ENCODE measurements around the gene BANP. TPM values are rescaled to one million over a fixed set of nuclear protein-coding genes. Genes with fewer than 3 reads are reported as not detected.
"Not testable (repeated sequence)": the region's sequence is repeated elsewhere in the genome, so short reads cannot be mapped to it uniquely, and the experiment has no call there.

Gene BANP
- polyA plus RNA-seq, 1 of the 3 experiments (the other 2 are of a cell fraction): 16.8 TPM

- H3F3A ChIP-seq (replicated peaks; ENCODE audit: insufficient read depth): peaks cover 5% of the 10 kb centered on the region
- H3K9me3 ChIP-seq: no peaks in the 10 kb centered on the region
- TF ChIP-seq NRF1 (IDR thresholded peaks at IDR 0.05; ENCODE audit: low read depth, low read length) (no peak), POLR2AphosphoS5 (IDR thresholded peaks at IDR 0.05; ENCODE audit: low read depth, low read length) (no peak), GATA2 (CRISPR knock-in tag; IDR thresholded peaks at IDR 0.05) (no peak), PBX3 (IDR thresholded peaks at IDR 0.05) (no peak), MAX (IDR thresholded peaks at IDR 0.05; ENCODE audit: low read depth) (no peak), YY1 (IDR thresholded peaks at IDR 0.05; ENCODE audit: low read depth) (no peak), FOSL2 (IDR thresholded peaks at IDR 0.05; ENCODE audit: borderline replicate concordance, low read depth) (no peak), CHD2 (IDR thresholded peaks at IDR 0.05; ENCODE audit: low read length, partially characterized antibody) (no peak), ZBTB33 (IDR thresholded peaks at IDR 0.05; ENCODE audit: borderline replicate concordance, low read depth) (no peak), CTCF (IDR thresholded peaks at IDR 0.05) (no peak), NFIC (IDR thresholded peaks at IDR 0.05; ENCODE audit: borderline replicate concordance) (no peak)
- no peak overlapping the region for H3K4me2 ChIP-seq
- no peaks in the 10 kb centered on the region for H3K9me2 ChIP-seq
- ChIA-PET CTCF (no interaction called here), POLR2A (no interaction called here)
- no peak overlapping the region for H3K9ac ChIP-seq
- no peak overlapping the region for H3K27ac ChIP-seq (ENCODE audit: low read depth in 2 of 2, low read length in 1 of 2)
- peaks cover 13 to 18% of the 10 kb centered on the region in 2 experiments; a peak in 2 of 4 replicates for H3K4me1 ChIP-seq (ENCODE audit: control insufficient read depth in 1 of 2, insufficient read depth in 2 of 2, low read depth in 1 of 2, low read length in 1 of 2)
- no peak overlapping the region for H2AFZ ChIP-seq (ENCODE audit: low read depth)
- H3K27me3 ChIP-seq (ENCODE audit: insufficient read depth): no peaks in the 10 kb centered on the region
- no peaks in the 10 kb centered on the region for H4K20me1 ChIP-seq (ENCODE audit: insufficient read depth)
- DNase-seq: no peak
- 95% methylated on average over 29 of the region's 51 CpGs for WGBS (ENCODE audit: low lambda C conversion rate)
- H3K4me3 ChIP-seq (ENCODE audit: low read depth in 2 of 2, low read length in 1 of 2): no peak overlapping the region
- peaks cover 0 to 3% of the 10 kb centered on the region in 2 experiments for H3K36me3 ChIP-seq (replicated peaks in 1 of 2; ENCODE audit: control insufficient read depth in 1 of 2, insufficient read depth in 2 of 2, low read length in 1 of 2)
- no peaks in the 10 kb centered on the region for H3K79me2 ChIP-seq (ENCODE audit: insufficient read depth)
Measured at GRCh38 chr16:88026964-88027938, 76.0 kb downstream of the BANP start.

- H3K4me2 ChIP-seq; H3K27ac ChIP-seq (ENCODE audit: low read depth in 2 of 2, low read length in 1 of 2); DNase-seq; H3K36me3 ChIP-seq (replicated peaks in 1 of 2; ENCODE audit: control insufficient read depth in 1 of 2, insufficient read depth in 2 of 2, low read length in 1 of 2); H3K27me3 ChIP-seq (ENCODE audit: insufficient read depth); H2AFZ ChIP-seq (ENCODE audit: low read depth); POLR2A ChIA-PET; CTCF ChIA-PET; H3K9me3 ChIP-seq; H3K4me3 ChIP-seq (ENCODE audit: low read depth in 2 of 2, low read length in 1 of 2); H4K20me1 ChIP-seq (ENCODE audit: insufficient read depth); H3K9ac ChIP-seq; H3F3A ChIP-seq (replicated peaks; ENCODE audit: insufficient read depth); H3K9me2 ChIP-seq; H3K79me2 ChIP-seq (ENCODE audit: insufficient read depth): not testable (repeated sequence)
- H3K4me1 ChIP-seq (ENCODE audit: control insufficient read depth in 1 of 2, insufficient read depth in 2 of 2, low read depth in 1 of 2, low read length in 1 of 2): peaks cover 13 to 14% of the 10 kb centered on the region in 2 experiments; a peak in 2 of 4 replicates
- 98% methylated on average over 13 of the region's 13 CpGs for WGBS (ENCODE audit: low lambda C conversion rate)
Measured at GRCh38 chr16:88028177-88028930, 77.1 kb downstream of the BANP start.
